Liver (tissue), 9 donors: ENCODE data around the gene KRTAP3-1. TPM values are rescaled to one million over a fixed set of nuclear protein-coding genes. Genes with fewer than 3 reads are reported as not detected.

Source experiments
- DNase-seq: peaks from one replicate; pipeline ENCODE4 v3.0.0-alpha.2; 2017; ENCODE audit warnings: low spot score
- H3K27ac ChIP-seq, 2 donors: one replicate each; pipeline ENCODE4 v1.7.0; 2013; ENCODE audit warnings: inconsistent platforms in 2 of 2, low read length in 2 of 2, control low read depth in 1 of 2, low read depth in 1 of 2, mild to moderate bottlenecking in 1 of 2
- H3K27me3 ChIP-seq, 4 donors: one replicate each; pipeline versions ENCODE4 v1.6.1 to v1.7.0; 2013; ENCODE audit warnings: low read length in 3 of 4, inconsistent platforms in 1 of 4, mild to moderate bottlenecking in 1 of 4, moderate library complexity in 1 of 4; ENCODE audit not compliant: control insufficient read depth in 4 of 4, insufficient read depth in 4 of 4
- H3K36me3 ChIP-seq, 4 donors: one replicate each; pipeline versions ENCODE4 v1.6.1 to v1.7.0; 2013; ENCODE audit warnings: low read length in 3 of 4, mild to moderate bottlenecking in 3 of 4, low read depth in 1 of 4, moderate library complexity in 1 of 4; ENCODE audit not compliant: control insufficient read depth in 4 of 4, insufficient read depth in 3 of 4
- H3K4me1 ChIP-seq, 4 donors: one replicate each; pipeline versions ENCODE4 v1.6.1 to v1.7.0; 2013; ENCODE audit warnings: low read length in 3 of 4, mild to moderate bottlenecking in 3 of 4, moderate library complexity in 1 of 4; ENCODE audit not compliant: control insufficient read depth in 4 of 4, insufficient read depth in 4 of 4
- H3K4me3 ChIP-seq, 3 donors: one replicate each; pipeline versions ENCODE4 v1.6.1 to v1.7.0; 2013; ENCODE audit warnings: low read length in 3 of 3, control low read depth in 1 of 3, low read depth in 1 of 3, mild to moderate bottlenecking in 1 of 3
- H3K9ac ChIP-seq, 2 donors: one replicate each; pipeline ENCODE4 v1.7.0; 2013; ENCODE audit warnings: low read length in 2 of 2, mild to moderate bottlenecking in 2 of 2, moderate library complexity in 2 of 2, control low read depth in 1 of 2, low read depth in 1 of 2
- H3K9me3 ChIP-seq, 4 donors: one replicate each; pipeline versions ENCODE4 v1.6.1 to v1.7.0; 2013; ENCODE audit warnings: low read length in 3 of 4; ENCODE audit not compliant: control insufficient read depth in 4 of 4
- EGR1 ChIP-seq, 2 donors: IDR thresholded peaks; 2 replicates each; pipeline ENCODE4 v1.6.1; 2016 to 2018; ENCODE audit warnings: antibody characterized with exemption in 2 of 2, low read depth in 2 of 2
- FOXA1 ChIP-seq: IDR thresholded peaks from 2 replicates; pipeline ENCODE4 v1.6.1; 2016; ENCODE audit warnings: antibody characterized with exemption
- FOXA2 ChIP-seq: IDR thresholded peaks from 2 replicates; pipeline ENCODE4 v1.6.1; 2016; ENCODE audit warnings: antibody characterized with exemption
- GABPA ChIP-seq, 2 donors: IDR thresholded peaks in 1 of 2; conservative IDR thresholded peaks in 1 of 2; 2 replicates each; pipeline ENCODE4 v1.6.1; 2016; ENCODE audit warnings: antibody characterized with exemption in 2 of 2, mild to moderate bottlenecking in 1 of 2, moderate library complexity in 1 of 2
- HNF4A ChIP-seq, 2 donors: conservative IDR thresholded peaks; 2 replicates each; pipeline ENCODE4 v1.6.1; 2016; ENCODE audit warnings: antibody characterized with exemption in 2 of 2, mild to moderate bottlenecking in 2 of 2
- HNF4G ChIP-seq: IDR thresholded peaks from 2 replicates; pipeline ENCODE4 v1.6.1; 2016; ENCODE audit warnings: antibody characterized with exemption
- JUND ChIP-seq, 2 donors: IDR thresholded peaks; 2 replicates each; pipeline ENCODE4 v1.6.1; 2016; ENCODE audit warnings: antibody characterized with exemption in 2 of 2
- NR2F2 ChIP-seq: IDR thresholded peaks from 2 replicates; pipeline ENCODE4 v1.6.1; 2016; ENCODE audit warnings: antibody characterized with exemption
- RAD21 ChIP-seq, 2 donors: IDR thresholded peaks; 2 replicates each; pipeline ENCODE4 v1.6.1; 2016; ENCODE audit warnings: antibody characterized with exemption in 2 of 2, mild to moderate bottlenecking in 2 of 2
- RXRA ChIP-seq, 2 donors: IDR thresholded peaks; 2 replicates each; pipeline ENCODE4 v1.6.1; 2017 to 2018; ENCODE audit warnings: antibody characterized with exemption in 2 of 2, mild to moderate bottlenecking in 1 of 2
- SP1 ChIP-seq: IDR thresholded peaks from 2 replicates; pipeline ENCODE4 v1.6.1; 2018; ENCODE audit warnings: antibody characterized with exemption, mild to moderate bottlenecking
- TAF1 ChIP-seq: conservative IDR thresholded peaks from 2 replicates; pipeline ENCODE4 v1.6.1; 2016; ENCODE audit warnings: antibody characterized with exemption, mild to moderate bottlenecking
- YY1 ChIP-seq: IDR thresholded peaks from 2 replicates; pipeline ENCODE4 v1.6.1; 2016; ENCODE audit warnings: antibody characterized with exemption, mild to moderate bottlenecking
- WGBS: extraction: QIAGEN DNeasy Blood & Tissue Kit; methylation state at CpG from one replicate; pipeline ENCODE4 v1.1.7; 2013; 5-methylcytosine and 5-hydroxymethylcytosine counted together
- polyA plus RNA-seq, 2 donors: library from polyadenylated mRNA; stranded (reverse) in 1 of 2; unstranded in 1 of 2; fragments of 200-250 nt in 1 of 2; fragments of >200 nt in 1 of 2; fragmentation: Nextera tagmentation in 1 of 2; extraction: Ambion mirVana in 1 of 2; gene quantifications; one replicate each; pipeline versions ENCODE4 v1.2.1 to v1.2.3, GENCODE V29; 2013 to 2015
- total RNA-seq, 2 donors: library from RNA; depleted of rRNA; stranded (reverse); fragments of >200 nt; gene quantifications; one replicate each; pipeline ENCODE4 v1.2.3, GENCODE V29; 2014
- TF ChIP-seq, protein P1 (sequence below): IDR thresholded peaks from 2 replicates; pipeline ENCODE4 v1.6.1; 2016; ENCODE audit warnings: antibody characterized with exemption
- TF ChIP-seq, protein P2 (sequence below): IDR thresholded peaks from 2 replicates; pipeline ENCODE4 v1.6.1; 2016; ENCODE audit warnings: antibody characterized with exemption
- TF ChIP-seq, protein P3 (sequence below): IDR thresholded peaks from 2 replicates; pipeline ENCODE4 v1.6.1; 2016; ENCODE audit warnings: antibody characterized with exemption, mild to moderate bottlenecking
- TF ChIP-seq, protein P4 (sequence below): fragments of 150-350 bp; IDR thresholded peaks from 2 replicates; pipeline ENCODE4 v1.5.1; 2017; ENCODE audit warnings: improper control_type of control experiment, low read depth, low read length; ENCODE audit not compliant: missing input control
- TF ChIP-seq, protein P5 (sequence below): IDR thresholded peaks from 2 replicates; pipeline ENCODE4 v1.6.1; 2016; ENCODE audit warnings: antibody characterized with exemption
- donor health status: healthy.
- donor health status: healthy.
- donor health status: healthy.
- donor health status: healthy.
- donor health status: healthy.

KRTAP3-1 gene
- total and polyA plus RNA-seq, 4 donors = not detected

DNA sequence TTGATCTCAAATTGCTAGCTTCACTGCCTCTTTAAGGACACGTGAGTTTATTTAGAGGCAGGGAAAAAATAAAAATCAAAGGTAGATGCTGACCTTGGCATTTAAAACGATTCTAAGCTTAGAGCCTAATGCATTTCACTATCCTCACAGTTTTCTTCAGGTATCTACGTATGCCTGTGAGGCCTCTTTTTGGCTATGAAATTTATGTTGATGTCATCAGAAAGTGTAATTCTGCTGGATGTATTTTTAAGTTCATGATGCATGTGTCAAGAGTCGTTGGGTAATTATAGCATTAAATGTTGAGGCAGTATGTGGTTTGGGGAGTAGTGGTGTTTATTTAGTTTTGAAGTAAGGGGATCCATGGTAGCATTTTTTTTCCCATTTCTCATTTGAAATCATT lies 5.0 kb downstream of the KRTAP3-1 start:
- no peaks in the 10 kb centered on the region for H3K4me1 ChIP-seq
- no peak overlapping the region for H3K27ac ChIP-seq
- no peak overlapping the region for H3K9ac ChIP-seq
- peaks cover 0 to 3% (median 0%) of the 10 kb centered on the region in 4 donors for H3K27me3 ChIP-seq
- H3K4me3 ChIP-seq = no peak overlapping the region
- no peaks in the 10 kb centered on the region for H3K9me3 ChIP-seq
- DNase-seq = no peak
- no peaks in the 10 kb centered on the region for H3K36me3 ChIP-seq
- WGBS = 64% methylated on average over 4 of the region's 4 CpGs
- TF ChIP-seq GABPA (IDR thresholded peaks at IDR 0.05 in 1 of 2, conservative IDR thresholded peaks at IDR 0.05 in 1 of 2) (no peak), HNF4A (conservative IDR thresholded peaks at IDR 0.05) (no peak), RAD21 (IDR thresholded peaks at IDR 0.05) (no peak), EGR1 (IDR thresholded peaks at IDR 0.05; ENCODE audit: low read depth in 2 of 2) (no peak), NR2F2 (no peak), SP1 (no peak), FOXA1 (no peak), YY1 (no peak), RXRA (IDR thresholded peaks at IDR 0.05) (no peak), FOXA2 (no peak), JUND (IDR thresholded peaks at IDR 0.05) (no peak), TAF1 (no peak), HNF4G (no peak)
- TF ChIP-seq, protein P1, sequence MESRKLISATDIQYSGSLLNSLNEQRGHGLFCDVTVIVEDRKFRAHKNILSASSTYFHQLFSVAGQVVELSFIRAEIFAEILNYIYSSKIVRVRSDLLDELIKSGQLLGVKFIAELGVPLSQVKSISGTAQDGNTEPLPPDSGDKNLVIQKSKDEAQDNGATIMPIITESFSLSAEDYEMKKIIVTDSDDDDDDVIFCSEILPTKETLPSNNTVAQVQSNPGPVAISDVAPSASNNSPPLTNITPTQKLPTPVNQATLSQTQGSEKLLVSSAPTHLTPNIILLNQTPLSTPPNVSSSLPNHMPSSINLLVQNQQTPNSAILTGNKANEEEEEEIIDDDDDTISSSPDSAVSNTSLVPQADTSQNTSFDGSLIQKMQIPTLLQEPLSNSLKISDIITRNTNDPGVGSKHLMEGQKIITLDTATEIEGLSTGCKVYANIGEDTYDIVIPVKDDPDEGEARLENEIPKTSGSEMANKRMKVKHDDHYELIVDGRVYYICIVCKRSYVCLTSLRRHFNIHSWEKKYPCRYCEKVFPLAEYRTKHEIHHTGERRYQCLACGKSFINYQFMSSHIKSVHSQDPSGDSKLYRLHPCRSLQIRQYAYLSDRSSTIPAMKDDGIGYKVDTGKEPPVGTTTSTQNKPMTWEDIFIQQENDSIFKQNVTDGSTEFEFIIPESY = no peak
- TF ChIP-seq, protein P2, sequence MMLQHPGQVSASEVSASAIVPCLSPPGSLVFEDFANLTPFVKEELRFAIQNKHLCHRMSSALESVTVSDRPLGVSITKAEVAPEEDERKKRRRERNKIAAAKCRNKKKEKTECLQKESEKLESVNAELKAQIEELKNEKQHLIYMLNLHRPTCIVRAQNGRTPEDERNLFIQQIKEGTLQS = no peak
- TF ChIP-seq, protein P3, sequence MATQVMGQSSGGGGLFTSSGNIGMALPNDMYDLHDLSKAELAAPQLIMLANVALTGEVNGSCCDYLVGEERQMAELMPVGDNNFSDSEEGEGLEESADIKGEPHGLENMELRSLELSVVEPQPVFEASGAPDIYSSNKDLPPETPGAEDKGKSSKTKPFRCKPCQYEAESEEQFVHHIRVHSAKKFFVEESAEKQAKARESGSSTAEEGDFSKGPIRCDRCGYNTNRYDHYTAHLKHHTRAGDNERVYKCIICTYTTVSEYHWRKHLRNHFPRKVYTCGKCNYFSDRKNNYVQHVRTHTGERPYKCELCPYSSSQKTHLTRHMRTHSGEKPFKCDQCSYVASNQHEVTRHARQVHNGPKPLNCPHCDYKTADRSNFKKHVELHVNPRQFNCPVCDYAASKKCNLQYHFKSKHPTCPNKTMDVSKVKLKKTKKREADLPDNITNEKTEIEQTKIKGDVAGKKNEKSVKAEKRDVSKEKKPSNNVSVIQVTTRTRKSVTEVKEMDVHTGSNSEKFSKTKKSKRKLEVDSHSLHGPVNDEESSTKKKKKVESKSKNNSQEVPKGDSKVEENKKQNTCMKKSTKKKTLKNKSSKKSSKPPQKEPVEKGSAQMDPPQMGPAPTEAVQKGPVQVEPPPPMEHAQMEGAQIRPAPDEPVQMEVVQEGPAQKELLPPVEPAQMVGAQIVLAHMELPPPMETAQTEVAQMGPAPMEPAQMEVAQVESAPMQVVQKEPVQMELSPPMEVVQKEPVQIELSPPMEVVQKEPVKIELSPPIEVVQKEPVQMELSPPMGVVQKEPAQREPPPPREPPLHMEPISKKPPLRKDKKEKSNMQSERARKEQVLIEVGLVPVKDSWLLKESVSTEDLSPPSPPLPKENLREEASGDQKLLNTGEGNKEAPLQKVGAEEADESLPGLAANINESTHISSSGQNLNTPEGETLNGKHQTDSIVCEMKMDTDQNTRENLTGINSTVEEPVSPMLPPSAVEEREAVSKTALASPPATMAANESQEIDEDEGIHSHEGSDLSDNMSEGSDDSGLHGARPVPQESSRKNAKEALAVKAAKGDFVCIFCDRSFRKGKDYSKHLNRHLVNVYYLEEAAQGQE = no peak
- TF ChIP-seq, protein P4, sequence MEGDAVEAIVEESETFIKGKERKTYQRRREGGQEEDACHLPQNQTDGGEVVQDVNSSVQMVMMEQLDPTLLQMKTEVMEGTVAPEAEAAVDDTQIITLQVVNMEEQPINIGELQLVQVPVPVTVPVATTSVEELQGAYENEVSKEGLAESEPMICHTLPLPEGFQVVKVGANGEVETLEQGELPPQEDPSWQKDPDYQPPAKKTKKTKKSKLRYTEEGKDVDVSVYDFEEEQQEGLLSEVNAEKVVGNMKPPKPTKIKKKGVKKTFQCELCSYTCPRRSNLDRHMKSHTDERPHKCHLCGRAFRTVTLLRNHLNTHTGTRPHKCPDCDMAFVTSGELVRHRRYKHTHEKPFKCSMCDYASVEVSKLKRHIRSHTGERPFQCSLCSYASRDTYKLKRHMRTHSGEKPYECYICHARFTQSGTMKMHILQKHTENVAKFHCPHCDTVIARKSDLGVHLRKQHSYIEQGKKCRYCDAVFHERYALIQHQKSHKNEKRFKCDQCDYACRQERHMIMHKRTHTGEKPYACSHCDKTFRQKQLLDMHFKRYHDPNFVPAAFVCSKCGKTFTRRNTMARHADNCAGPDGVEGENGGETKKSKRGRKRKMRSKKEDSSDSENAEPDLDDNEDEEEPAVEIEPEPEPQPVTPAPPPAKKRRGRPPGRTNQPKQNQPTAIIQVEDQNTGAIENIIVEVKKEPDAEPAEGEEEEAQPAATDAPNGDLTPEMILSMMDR = no peak
- TF ChIP-seq, protein P5, sequence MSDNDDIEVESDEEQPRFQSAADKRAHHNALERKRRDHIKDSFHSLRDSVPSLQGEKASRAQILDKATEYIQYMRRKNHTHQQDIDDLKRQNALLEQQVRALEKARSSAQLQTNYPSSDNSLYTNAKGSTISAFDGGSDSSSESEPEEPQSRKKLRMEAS = no peak
